Chondrocyte (in vitro differentiated cells): ENCODE results near the gene GRIN2C. TPM values are rescaled to one million over a fixed set of nuclear protein-coding genes. Genes with fewer than 3 reads are reported as not detected.

Experiments
- DNase-seq: peaks from one replicate; pipeline ENCODE4 v3.0.0; 2021; ENCODE audit warnings: mixed read lengths, low spot score
- H3K27ac Mint-ChIP-seq: one replicate; pipeline ENCODE4 v1.8.0; 2021; ENCODE audit warnings: mild to moderate bottlenecking, moderate library complexity, mixed read lengths; ENCODE audit not compliant: unreplicated experiment
- H3K27me3 Mint-ChIP-seq: 2 replicates; pipeline ENCODE4 v1.8.0; 2021; ENCODE audit warnings: low read depth, mixed read lengths
- H3K36me3 Mint-ChIP-seq: 2 replicates; pipeline ENCODE4 v1.8.0; 2021; ENCODE audit warnings: low read depth, mixed read lengths
- H3K4me1 Mint-ChIP-seq: 2 replicates; pipeline ENCODE4 v1.8.0; 2021; ENCODE audit warnings: low read depth, mild to moderate bottlenecking, mixed read lengths
- H3K4me3 Mint-ChIP-seq: one replicate; pipeline ENCODE4 v1.8.0; 2021; ENCODE audit warnings: mild to moderate bottlenecking, moderate library complexity, mixed read lengths; ENCODE audit not compliant: unreplicated experiment
- H3K9me3 Mint-ChIP-seq: 2 replicates; pipeline ENCODE4 v1.8.0; 2021; ENCODE audit warnings: low read depth, mixed read lengths
- CTCF ChIP-seq: fragments of 200-600 bp; sonication (generic); IDR thresholded peaks from 2 replicates; pipeline ENCODE4 v1.5.0; 2021; ENCODE audit warnings: antibody characterized with exemption, mild to moderate bottlenecking, moderate library complexity
- total RNA-seq: library from RNA; stranded (reverse); gene quantifications from 3 replicates; pipeline ENCODE4 v1.2.1, GENCODE V29; 2021

Gene GRIN2C
- total RNA-seq, 1 donor from 2014 or later = 0.07 TPM

GRCh38 chr17:74882517-74883240, 23.0 kb upstream of the GRIN2C start:
- H3K4me3 Mint-ChIP-seq = no peak overlapping the region
- TF ChIP-seq CTCF = no peak
- H3K4me1 Mint-ChIP-seq = no peaks in the 10 kb centered on the region
- no peaks in the 10 kb centered on the region for H3K9me3 Mint-ChIP-seq
- H3K36me3 Mint-ChIP-seq = no peaks in the 10 kb centered on the region
- no peak overlapping the region for H3K27ac Mint-ChIP-seq
- no peak for DNase-seq
- peaks cover 50% of the 10 kb centered on the region for H3K27me3 Mint-ChIP-seq

GRCh38 chr17:74881073-74881472, 21.4 kb upstream of the GRIN2C start:
- H3K36me3 Mint-ChIP-seq = no peaks in the 10 kb centered on the region
- H3K27me3 Mint-ChIP-seq = peaks cover 46% of the 10 kb centered on the region
- TF ChIP-seq CTCF = no peak
- no peaks in the 10 kb centered on the region for H3K9me3 Mint-ChIP-seq
- no peak overlapping the region for H3K4me3 Mint-ChIP-seq
- H3K4me1 Mint-ChIP-seq = no peaks in the 10 kb centered on the region
- H3K27ac Mint-ChIP-seq = no peak overlapping the region
- DNase-seq = no peak

GRCh38 chr17:74879308-74879707, 19.6 kb upstream of the GRIN2C start:
- Mint-ChIP-seq H3K27ac (no peak overlapping the region), H3K36me3 (no peaks in the 10 kb centered on the region), H3K4me3 (no peak overlapping the region), H3K9me3 (no peaks in the 10 kb centered on the region), H3K27me3 (peaks cover 39% of the 10 kb centered on the region), H3K4me1 (no peaks in the 10 kb centered on the region)
- TF ChIP-seq CTCF = no peak
- no peak for DNase-seq

- no peak for TF ChIP-seq CTCF
- no peak overlapping the region for H3K27ac Mint-ChIP-seq
- peaks cover 38% of the 10 kb centered on the region for H3K27me3 Mint-ChIP-seq
- DNase-seq = no peak
- H3K9me3 Mint-ChIP-seq = no peaks in the 10 kb centered on the region
- no peaks in the 10 kb centered on the region for H3K36me3 Mint-ChIP-seq
- H3K4me3 Mint-ChIP-seq = no peak overlapping the region
- H3K4me1 Mint-ChIP-seq = peaks cover 5% of the 10 kb centered on the region
Observed at GRCh38 chr17:74878658-74879057, 19.0 kb upstream of the GRIN2C start.

GRCh38 chr17:74877592-74878548, 18.2 kb upstream of the GRIN2C start:
- peaks cover 33% of the 10 kb centered on the region for H3K27me3 Mint-ChIP-seq
- no peak for DNase-seq
- no peak overlapping the region for H3K4me3 Mint-ChIP-seq
- H3K36me3 Mint-ChIP-seq = no peaks in the 10 kb centered on the region
- no peak overlapping the region for H3K27ac Mint-ChIP-seq
- peaks cover 7% of the 10 kb centered on the region for H3K4me1 Mint-ChIP-seq
- no peak for TF ChIP-seq CTCF
- no peaks in the 10 kb centered on the region for H3K9me3 Mint-ChIP-seq
